Omental fat pad (tissue), 4 donors: ENCODE results near the gene TGFB2. TPM values are rescaled to one million over a fixed set of nuclear protein-coding genes. Genes with fewer than 3 reads are reported as not detected.

Experiments
- ATAC-seq: fragments of 150-250 bp; one replicate; pipeline ENCODE4 v1.9.1; 2016; ENCODE audit warnings: mild to moderate bottlenecking, moderate library complexity; ENCODE audit not compliant: low FRiP score
- DNase-seq: peaks from one replicate; pipeline ENCODE4 v3.0.0-alpha.2; 2019; ENCODE audit warnings: low spot score
- total RNA-seq, 4 donors: library from RNA; depleted of rRNA; stranded (reverse); fragments of >200 nt; gene quantifications; one replicate each; pipeline ENCODE4 v1.1.0, GENCODE V29; 2016
- TF ChIP-seq, protein P1 (sequence below), 3 donors: fragments of 450-650 bp; IDR thresholded peaks; one replicate each; pipeline ENCODE4 v1.5.1; 2016 to 2017; ENCODE audit warnings: antibody characterized with exemption in 3 of 3, mild to moderate bottlenecking in 3 of 3, moderate library complexity in 2 of 3

The TGFB2 gene
- total RNA-seq, 4 donors from 2014 or later, result 3.1 to 9.1 (median 4.1) TPM

DNA sequence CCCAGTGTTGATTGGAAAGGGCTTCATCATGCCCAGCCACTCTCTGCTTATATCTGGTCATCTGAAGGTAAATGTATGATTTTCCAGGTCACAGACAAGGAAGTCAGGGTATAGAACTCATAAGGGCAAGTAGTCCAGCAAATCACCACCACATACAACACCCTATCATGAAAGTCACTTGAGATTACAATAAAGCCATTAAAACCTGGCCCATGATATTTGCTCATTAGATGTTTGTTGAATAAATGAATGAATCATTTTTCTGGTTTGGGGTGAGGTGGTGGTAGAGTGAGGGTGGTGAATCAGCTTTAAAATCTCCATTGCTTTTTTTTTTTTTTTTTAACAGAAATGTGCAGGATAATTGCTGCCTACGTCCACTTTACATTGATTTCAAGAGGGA, 91.9 kb downstream of the TGFB2 start:
- ATAC-seq, result no peak
- no peak for DNase-seq
- TF ChIP-seq, protein P1, sequence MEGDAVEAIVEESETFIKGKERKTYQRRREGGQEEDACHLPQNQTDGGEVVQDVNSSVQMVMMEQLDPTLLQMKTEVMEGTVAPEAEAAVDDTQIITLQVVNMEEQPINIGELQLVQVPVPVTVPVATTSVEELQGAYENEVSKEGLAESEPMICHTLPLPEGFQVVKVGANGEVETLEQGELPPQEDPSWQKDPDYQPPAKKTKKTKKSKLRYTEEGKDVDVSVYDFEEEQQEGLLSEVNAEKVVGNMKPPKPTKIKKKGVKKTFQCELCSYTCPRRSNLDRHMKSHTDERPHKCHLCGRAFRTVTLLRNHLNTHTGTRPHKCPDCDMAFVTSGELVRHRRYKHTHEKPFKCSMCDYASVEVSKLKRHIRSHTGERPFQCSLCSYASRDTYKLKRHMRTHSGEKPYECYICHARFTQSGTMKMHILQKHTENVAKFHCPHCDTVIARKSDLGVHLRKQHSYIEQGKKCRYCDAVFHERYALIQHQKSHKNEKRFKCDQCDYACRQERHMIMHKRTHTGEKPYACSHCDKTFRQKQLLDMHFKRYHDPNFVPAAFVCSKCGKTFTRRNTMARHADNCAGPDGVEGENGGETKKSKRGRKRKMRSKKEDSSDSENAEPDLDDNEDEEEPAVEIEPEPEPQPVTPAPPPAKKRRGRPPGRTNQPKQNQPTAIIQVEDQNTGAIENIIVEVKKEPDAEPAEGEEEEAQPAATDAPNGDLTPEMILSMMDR (IDR thresholded peaks at IDR 0.05), result no peak

DNA sequence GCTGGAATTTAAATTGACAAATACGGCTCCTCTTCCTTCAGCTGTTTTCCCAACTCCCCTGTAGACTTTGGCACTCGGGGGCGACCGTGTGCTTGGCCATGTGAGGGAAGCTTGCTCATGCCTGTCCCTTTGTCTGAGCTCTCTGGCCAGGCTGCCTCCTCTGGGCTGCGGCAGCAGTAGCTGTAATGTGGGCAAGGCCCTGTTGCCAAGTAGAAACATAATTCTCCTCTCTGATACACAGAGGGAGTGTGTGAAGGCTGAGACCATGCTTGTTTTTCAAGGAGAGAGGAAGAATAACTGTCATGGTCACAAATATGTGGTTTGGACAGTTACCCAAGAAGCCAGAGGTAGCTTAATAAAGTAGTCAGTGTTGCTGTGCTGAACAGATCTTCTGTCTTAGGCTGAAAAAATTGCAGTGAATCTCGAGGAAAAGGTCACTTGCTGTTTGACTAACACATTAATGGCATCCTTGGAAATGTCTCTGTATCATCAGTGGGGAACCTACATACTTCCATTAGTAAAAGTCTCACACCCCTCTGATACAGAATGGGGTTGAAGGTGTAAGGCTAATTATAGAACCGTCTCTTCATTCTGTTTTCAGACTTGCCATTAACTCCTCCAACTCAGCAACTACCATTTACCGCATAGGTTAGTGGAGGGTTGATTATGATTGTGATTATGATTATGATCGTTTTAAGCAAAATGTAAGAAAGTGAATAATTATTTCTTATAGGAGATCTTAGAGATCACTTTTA, 94.6 kb downstream of the TGFB2 start:
- no peak for ATAC-seq
- TF ChIP-seq, protein P1 (IDR thresholded peaks at IDR 0.05), result no peak
- no peak for DNase-seq

DNA sequence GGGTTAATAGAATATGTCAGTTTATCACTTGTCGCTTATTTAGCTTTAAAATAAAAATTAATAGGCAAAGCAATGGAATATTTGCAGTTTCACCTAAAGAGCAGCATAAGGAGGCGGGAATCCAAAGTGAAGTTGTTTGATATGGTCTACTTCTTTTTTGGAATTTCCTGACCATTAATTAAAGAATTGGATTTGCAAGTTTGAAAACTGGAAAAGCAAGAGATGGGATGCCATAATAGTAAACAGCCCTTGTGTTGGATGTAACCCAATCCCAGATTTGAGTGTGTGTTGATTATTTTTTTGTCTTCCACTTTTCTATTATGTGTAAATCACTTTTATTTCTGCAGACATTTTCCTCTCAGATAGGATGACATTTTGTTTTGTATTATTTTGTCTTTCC, 98.1 kb downstream of the TGFB2 start:
- ATAC-seq (no peak), DNase-seq (no peak)
- TF ChIP-seq, protein P1 (IDR thresholded peaks at IDR 0.05), result no peak

DNA sequence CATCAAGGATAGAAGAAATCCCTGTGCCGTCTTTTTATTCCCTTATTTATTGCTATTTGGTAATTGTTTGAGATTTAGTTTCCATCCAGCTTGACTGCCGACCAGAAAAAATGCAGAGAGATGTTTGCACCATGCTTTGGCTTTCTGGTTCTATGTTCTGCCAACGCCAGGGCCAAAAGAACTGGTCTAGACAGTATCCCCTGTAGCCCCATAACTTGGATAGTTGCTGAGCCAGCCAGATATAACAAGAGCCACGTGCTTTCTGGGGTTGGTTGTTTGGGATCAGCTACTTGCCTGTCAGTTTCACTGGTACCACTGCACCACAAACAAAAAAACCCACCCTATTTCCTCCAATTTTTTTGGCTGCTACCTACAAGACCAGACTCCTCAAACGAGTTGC, 99.0 kb downstream of the TGFB2 start:
- TF ChIP-seq, protein P1 (IDR thresholded peaks at IDR 0.05), result no peak
- DNase-seq (no peak), ATAC-seq (no peak)

DNA sequence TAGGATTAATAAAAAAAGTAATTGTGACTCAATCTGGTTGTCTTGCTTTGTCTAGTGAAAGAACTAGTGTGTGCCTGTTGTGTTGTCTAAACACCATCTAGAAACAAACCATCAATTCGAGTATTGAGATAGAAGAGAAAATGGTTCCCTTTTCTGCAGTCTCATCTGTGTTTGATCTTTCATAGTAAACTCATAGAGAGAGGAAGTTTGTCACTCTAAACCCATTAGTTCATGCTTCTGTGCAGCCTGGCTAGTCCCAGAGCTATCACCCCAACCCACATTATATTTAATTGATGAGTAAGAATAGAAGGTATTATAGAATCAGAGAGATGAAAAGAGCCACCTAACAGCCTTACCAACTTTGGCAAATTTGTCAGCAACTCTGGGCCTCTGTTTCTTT, 99.5 kb downstream of the TGFB2 start:
- no peak for DNase-seq
- TF ChIP-seq, protein P1 (IDR thresholded peaks at IDR 0.05), result no peak
- no peak for ATAC-seq

DNA sequence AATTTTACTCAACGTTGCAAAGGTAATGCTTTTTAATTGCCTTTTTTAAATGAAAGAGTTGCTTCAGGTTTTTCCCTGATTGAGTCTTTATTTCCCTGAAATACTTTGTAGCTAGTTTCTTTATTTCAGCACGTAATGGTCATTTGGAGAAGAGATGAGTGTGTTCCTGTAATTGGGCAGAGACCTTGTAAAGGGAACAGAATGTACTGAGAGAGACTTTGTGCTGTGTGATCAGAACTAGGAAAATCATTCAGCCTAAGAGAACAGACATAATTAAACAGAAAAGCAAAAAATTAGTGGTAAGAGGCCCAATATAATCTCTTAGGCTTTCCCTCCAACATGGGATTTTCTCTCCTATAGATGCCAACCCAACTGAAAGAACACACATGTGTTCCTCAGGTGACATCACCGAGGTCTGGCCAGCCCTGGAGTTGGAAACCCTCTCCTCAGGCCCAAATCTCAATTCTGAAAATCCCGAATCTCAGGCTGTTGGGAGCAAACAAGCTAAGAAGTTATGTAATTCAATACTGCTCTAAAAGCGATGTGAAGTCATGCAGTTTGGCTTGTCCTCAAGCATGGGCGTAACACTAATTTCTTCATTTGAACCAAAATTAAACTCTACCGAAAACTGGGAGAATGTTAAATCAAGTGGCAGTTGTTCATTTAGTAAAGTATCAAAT, 102.0 kb downstream of the TGFB2 start:
- ATAC-seq (no peak), DNase-seq (no peak)
- TF ChIP-seq, protein P1 (IDR thresholded peaks at IDR 0.05), result no peak

DNA sequence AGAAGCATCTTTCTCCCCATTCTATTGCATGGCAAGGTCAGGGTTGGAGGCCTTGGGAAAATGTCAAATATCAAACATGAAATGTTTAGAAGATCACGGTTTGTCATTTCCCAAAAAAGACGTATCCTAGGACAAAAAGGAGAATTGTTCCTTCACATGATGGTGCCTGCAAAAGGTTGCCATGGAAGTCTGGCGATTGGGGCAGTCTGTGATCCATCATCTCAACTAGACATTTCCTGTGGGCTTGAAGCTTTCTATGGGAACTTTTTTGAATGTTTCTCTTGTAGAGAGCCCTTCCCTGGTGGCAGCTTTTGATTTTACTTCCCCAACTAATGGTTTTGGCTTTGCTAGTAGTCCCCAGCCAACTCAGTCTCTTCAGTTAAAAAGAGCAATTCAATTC, 106.3 kb downstream of the TGFB2 start:
- no peak for ATAC-seq

More for the DNA sequence above, 106.3 kb downstream of the TGFB2 start:
- TF ChIP-seq, protein P1 (IDR thresholded peaks at IDR 0.05), result no peak
- no peak for DNase-seq
